Dendritic cell treated with granulocyte-macrophage colony-stimulating factor and Interleukin-4, amounts not matched to agents 40 ng/mL and 50 ng/mL, for 4 days (primary cell): ENCODE results near the gene MYOZ3.

ENCODE experiments used
- H3K27ac Mint-ChIP-seq: one replicate; pipeline ENCODE4 v1.8.0; 2022; ENCODE audit warnings: mild to moderate bottlenecking, mixed read lengths
- H3K27me3 Mint-ChIP-seq: one replicate; pipeline ENCODE4 v1.8.0; 2022; ENCODE audit warnings: mild to moderate bottlenecking, mixed read lengths
- H3K36me3 Mint-ChIP-seq: one replicate; pipeline ENCODE4 v1.8.0; 2022; ENCODE audit warnings: low read depth, mixed read lengths
- H3K4me1 Mint-ChIP-seq: one replicate; pipeline ENCODE4 v1.8.0; 2022; ENCODE audit warnings: low read depth, mixed read lengths
- H3K4me3 Mint-ChIP-seq: one replicate; pipeline ENCODE4 v1.8.0; 2022; ENCODE audit warnings: mild to moderate bottlenecking, moderate library complexity, mixed read lengths
- H3K9me3 Mint-ChIP-seq: one replicate; pipeline ENCODE4 v1.8.0; 2022; ENCODE audit warnings: mixed read lengths
- intact Hi-C: fragments of 100-400 bp; cut with micrococcal nuclease; formaldehyde crosslinking; loops from one replicate; pipeline ENCODE4 v1.15.0; 2022

MYOZ3 gene

GRCh38 chr5:150661086-150661485, at the start of gene MYOZ3:
Gene MYOZ3, plus strand, starts transcription at chr5:150661251. Its CDS starts 1,691 bp downstream, at chr5:150662942.
- Mint-ChIP-seq H3K27ac (no peak within 1 kb of the TSS), H3K9me3 (no peaks in the 10 kb centered on the region), H3K36me3 (no peaks in the 10 kb centered on the region), H3K27me3 (peaks cover 20% of the 10 kb centered on the region), H3K4me1 (peaks cover 8% of the 10 kb centered on the region), H3K4me3 (no peak within 1 kb of the TSS)
- intact Hi-C loops = no loop called here

GRCh38 chr5:150612405-150612804, 48.6 kb upstream of the MYOZ3 start:
- H3K36me3 Mint-ChIP-seq = no peaks in the 10 kb centered on the region
- no peaks in the 10 kb centered on the region for H3K4me1 Mint-ChIP-seq
- intact Hi-C loops = no loop called here
- H3K4me3 Mint-ChIP-seq = no peak overlapping the region
- H3K27me3 Mint-ChIP-seq = peaks cover 14% of the 10 kb centered on the region
- H3K9me3 Mint-ChIP-seq = no peaks in the 10 kb centered on the region
- no peak overlapping the region for H3K27ac Mint-ChIP-seq

- no peaks in the 10 kb centered on the region for H3K36me3 Mint-ChIP-seq
- no peaks in the 10 kb centered on the region for H3K4me1 Mint-ChIP-seq
- H3K27me3 Mint-ChIP-seq = peaks cover 14% of the 10 kb centered on the region
- no peak overlapping the region for H3K27ac Mint-ChIP-seq
- intact Hi-C loops = no loop called here
- no peak overlapping the region for H3K4me3 Mint-ChIP-seq
- H3K9me3 Mint-ChIP-seq = no peaks in the 10 kb centered on the region
These were observed 48.0 kb upstream of the MYOZ3 start for GRCh38 chr5:150612905-150613670.

- Mint-ChIP-seq H3K4me3 (no peak overlapping the region), H3K4me1 (no peaks in the 10 kb centered on the region), H3K36me3 (no peaks in the 10 kb centered on the region), H3K27me3 (peaks cover 14% of the 10 kb centered on the region), H3K27ac (no peak overlapping the region), H3K9me3 (no peaks in the 10 kb centered on the region)
- intact Hi-C loops = no loop called here
These were observed 46.9 kb upstream of the MYOZ3 start for GRCh38 chr5:150613991-150614660.

- Mint-ChIP-seq H3K4me3 (no peak overlapping the region), H3K4me1 (no peaks in the 10 kb centered on the region), H3K36me3 (no peaks in the 10 kb centered on the region), H3K9me3 (no peaks in the 10 kb centered on the region), H3K27ac (no peak overlapping the region), H3K27me3 (peaks cover 14% of the 10 kb centered on the region)
- intact Hi-C loops = no loop called here
These were observed 46.4 kb upstream of the MYOZ3 start for GRCh38 chr5:150614661-150615060.

GRCh38 chr5:150615141-150615699, 45.8 kb upstream of the MYOZ3 start:
- Mint-ChIP-seq H3K4me1 (no peaks in the 10 kb centered on the region), H3K9me3 (no peaks in the 10 kb centered on the region), H3K27me3 (peaks cover 14% of the 10 kb centered on the region), H3K4me3 (no peak overlapping the region), H3K36me3 (no peaks in the 10 kb centered on the region), H3K27ac (no peak overlapping the region)
- intact Hi-C loops = no loop called here

GRCh38 chr5:150616024-150616470, 45.0 kb upstream of the MYOZ3 start:
- intact Hi-C loops = no loop called here
- H3K27ac Mint-ChIP-seq = no peak overlapping the region
- H3K27me3 Mint-ChIP-seq = peaks cover 14% of the 10 kb centered on the region
- no peaks in the 10 kb centered on the region for H3K9me3 Mint-ChIP-seq
- H3K36me3 Mint-ChIP-seq = no peaks in the 10 kb centered on the region
- no peaks in the 10 kb centered on the region for H3K4me1 Mint-ChIP-seq
- H3K4me3 Mint-ChIP-seq = no peak overlapping the region

- no peak overlapping the region for H3K4me3 Mint-ChIP-seq
- no peaks in the 10 kb centered on the region for H3K4me1 Mint-ChIP-seq
- H3K9me3 Mint-ChIP-seq = no peaks in the 10 kb centered on the region
- intact Hi-C loops = no loop called here
- H3K36me3 Mint-ChIP-seq = no peaks in the 10 kb centered on the region
- H3K27me3 Mint-ChIP-seq = peaks cover 15% of the 10 kb centered on the region
- H3K27ac Mint-ChIP-seq = no peak overlapping the region
These were observed 44.5 kb upstream of the MYOZ3 start for GRCh38 chr5:150616506-150616905.

GRCh38 chr5:150618163-150618562, 42.9 kb upstream of the MYOZ3 start:
- no peak overlapping the region for H3K27ac Mint-ChIP-seq
- no peaks in the 10 kb centered on the region for H3K36me3 Mint-ChIP-seq
- H3K4me1 Mint-ChIP-seq = peaks cover 7% of the 10 kb centered on the region
- H3K4me3 Mint-ChIP-seq = no peak overlapping the region
- intact Hi-C loops = no loop called here
- H3K27me3 Mint-ChIP-seq = peaks cover 22% of the 10 kb centered on the region
- no peaks in the 10 kb centered on the region for H3K9me3 Mint-ChIP-seq

- H3K27me3 Mint-ChIP-seq = peaks cover 26% of the 10 kb centered on the region
- H3K27ac Mint-ChIP-seq = no peak overlapping the region
- H3K9me3 Mint-ChIP-seq = no peaks in the 10 kb centered on the region
- peaks cover 12% of the 10 kb centered on the region for H3K4me1 Mint-ChIP-seq
- intact Hi-C loops = no loop called here
- no peaks in the 10 kb centered on the region for H3K36me3 Mint-ChIP-seq
- no peak overlapping the region for H3K4me3 Mint-ChIP-seq
These were observed 42.3 kb upstream of the MYOZ3 start for GRCh38 chr5:150618588-150619281.

GRCh38 chr5:150619359-150620230, 41.5 kb upstream of the MYOZ3 start:
- Mint-ChIP-seq H3K36me3 (no peaks in the 10 kb centered on the region), H3K9me3 (no peaks in the 10 kb centered on the region), H3K27me3 (peaks cover 33% of the 10 kb centered on the region), H3K4me1 (peaks cover 20% of the 10 kb centered on the region), H3K4me3 (no peak overlapping the region), H3K27ac (no peak overlapping the region)
- intact Hi-C loops = no loop called here

GRCh38 chr5:150621301-150621700, 39.8 kb upstream of the MYOZ3 start:
- no peak overlapping the region for H3K4me3 Mint-ChIP-seq
- H3K27ac Mint-ChIP-seq = no peak overlapping the region
- intact Hi-C loops = no loop called here
- no peaks in the 10 kb centered on the region for H3K36me3 Mint-ChIP-seq
- peaks cover 20% of the 10 kb centered on the region for H3K4me1 Mint-ChIP-seq
- H3K9me3 Mint-ChIP-seq = no peaks in the 10 kb centered on the region
- H3K27me3 Mint-ChIP-seq = peaks cover 39% of the 10 kb centered on the region

GRCh38 chr5:150622157-150622556, 38.9 kb upstream of the MYOZ3 start:
- Mint-ChIP-seq H3K27ac (no peak overlapping the region), H3K9me3 (no peaks in the 10 kb centered on the region), H3K36me3 (no peaks in the 10 kb centered on the region), H3K4me3 (no peak overlapping the region), H3K4me1 (peaks cover 22% of the 10 kb centered on the region), H3K27me3 (peaks cover 42% of the 10 kb centered on the region)
- intact Hi-C loops = no loop called here
